ENCODE data around the gene GAD1. TPM values are rescaled to one million over a fixed set of nuclear protein-coding genes. Genes with fewer than 3 reads are reported as not detected.

Gene GAD1
- total and polyA plus RNA-seq, 2 donors (not counting 3 experiments of a cell fraction or from before 2014, with no cell fraction given) = 0.60 to 0.62 TPM

DNA sequence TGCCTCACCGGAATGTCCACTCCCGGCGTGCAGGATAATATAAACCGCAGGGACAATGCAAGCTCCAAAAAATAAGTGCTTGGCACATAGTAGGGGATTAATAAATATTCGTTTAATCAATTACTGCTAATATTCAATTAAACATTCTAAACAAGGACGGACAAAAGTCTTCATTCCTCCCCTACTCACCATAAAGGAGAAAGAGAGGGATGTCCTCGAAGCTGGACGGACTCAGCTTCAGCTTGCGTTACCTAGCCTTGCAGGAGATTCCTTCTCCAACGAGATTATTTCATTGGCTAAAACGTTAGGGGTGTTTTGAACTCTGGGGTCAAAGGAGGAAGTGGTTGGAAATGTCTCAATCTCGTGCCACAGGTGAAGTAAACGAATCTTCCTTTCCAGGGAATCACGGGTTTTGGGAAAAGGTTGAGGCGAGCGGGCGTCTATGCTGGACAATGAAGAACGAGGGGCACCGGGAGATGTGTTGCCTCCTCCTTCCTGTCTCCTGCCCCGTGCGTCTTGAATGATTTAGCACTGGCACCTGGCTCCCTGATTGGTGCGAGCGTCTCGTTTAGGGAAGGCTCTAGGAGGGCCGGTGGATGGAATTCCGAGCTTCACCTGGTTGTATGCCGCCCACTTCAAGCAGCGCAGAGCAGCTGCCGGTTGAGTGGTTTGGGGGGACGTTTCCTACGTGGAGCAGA is 2.0 kb upstream of the GAD1 start:
- POLR2A ChIA-PET = no interaction called here
- Histone ChIP-seq H2AFZ (ENCODE audit: low read depth, low read length) (no peak overlapping the region), H3K27me3 (ENCODE audit: control insufficient read depth in 2 of 2, insufficient read depth in 2 of 2, low read length in 2 of 2) (peaks cover 50 to 60% of the 10 kb centered on the region in 2 experiments), H3K9ac (replicated peaks; ENCODE audit: extremely low read depth, insufficient read depth, low read length) (no peak overlapping the region), H3K27ac (ENCODE audit: insufficient read depth, low read depth, low read length) (no peak overlapping the region), H3K36me3 (ENCODE audit: control insufficient read depth in 2 of 2, extremely low read depth in 1 of 2, insufficient read depth in 2 of 2, low read length in 2 of 2) (no peaks in the 10 kb centered on the region), H3K4me3 (replicated peaks in 1 of 3; ENCODE audit: insufficient read depth in 1 of 3, low read depth in 1 of 3, low read length in 3 of 3) (no peak overlapping the region), H3K9me3 (replicated peaks; ENCODE audit: control insufficient read depth, insufficient read depth, low read length) (no peaks in the 10 kb centered on the region), H3K79me2 (ENCODE audit: control insufficient read depth, insufficient read depth, low read length) (no peaks in the 10 kb centered on the region), H3K4me1 (ENCODE audit: control insufficient read depth, extremely low read depth, insufficient read depth, low read length) (peaks cover 16% of the 10 kb centered on the region), H3K9me1 (replicated peaks; ENCODE audit: control insufficient read depth, extremely low read depth, insufficient read depth, low read length) (no peaks in the 10 kb centered on the region), H4K20me1 (replicated peaks; ENCODE audit: control insufficient read depth, extremely low read depth, insufficient read depth, low read length) (no peaks in the 10 kb centered on the region), H3K4me2 (ENCODE audit: insufficient read depth, low read length) (no peak overlapping the region)
- DNase-seq (ENCODE audit: low read depth, low spot score) = no peak
- intact Hi-C loops (cut with micrococcal nuclease) = loop anchor here (1.0 to 5.0 kb wide), 3 partner anchors 418 to 882 kb away; no protein-coding TSS in a partner anchor
- TF ChIP-seq EZH2 (IDR thresholded peaks at IDR 0.05; ENCODE audit: borderline replicate concordance, low read depth, low read length, severe bottlenecking) (no peak), JUN (IDR thresholded peaks at IDR 0.05; ENCODE audit: borderline replicate concordance, insufficient read depth, insufficient read length, low read depth) (no peak), POLR2A (IDR thresholded peaks at IDR 0.05; ENCODE audit: low read depth, low read length) (no peak), POLR2AphosphoS5 (IDR thresholded peaks at IDR 0.05; ENCODE audit: insufficient read depth, low read depth, low read length) (no peak), FOS (IDR thresholded peaks at IDR 0.05; ENCODE audit: borderline replicate concordance, insufficient read depth, low read length) (no peak), GATA2 (IDR thresholded peaks at IDR 0.05; ENCODE audit: insufficient read depth, insufficient read length, low read depth, low read length) (no peak), MYC (IDR thresholded peaks at IDR 0.05; ENCODE audit: low read depth, low read length) (no peak)
- TF ChIP-seq, protein P1, sequence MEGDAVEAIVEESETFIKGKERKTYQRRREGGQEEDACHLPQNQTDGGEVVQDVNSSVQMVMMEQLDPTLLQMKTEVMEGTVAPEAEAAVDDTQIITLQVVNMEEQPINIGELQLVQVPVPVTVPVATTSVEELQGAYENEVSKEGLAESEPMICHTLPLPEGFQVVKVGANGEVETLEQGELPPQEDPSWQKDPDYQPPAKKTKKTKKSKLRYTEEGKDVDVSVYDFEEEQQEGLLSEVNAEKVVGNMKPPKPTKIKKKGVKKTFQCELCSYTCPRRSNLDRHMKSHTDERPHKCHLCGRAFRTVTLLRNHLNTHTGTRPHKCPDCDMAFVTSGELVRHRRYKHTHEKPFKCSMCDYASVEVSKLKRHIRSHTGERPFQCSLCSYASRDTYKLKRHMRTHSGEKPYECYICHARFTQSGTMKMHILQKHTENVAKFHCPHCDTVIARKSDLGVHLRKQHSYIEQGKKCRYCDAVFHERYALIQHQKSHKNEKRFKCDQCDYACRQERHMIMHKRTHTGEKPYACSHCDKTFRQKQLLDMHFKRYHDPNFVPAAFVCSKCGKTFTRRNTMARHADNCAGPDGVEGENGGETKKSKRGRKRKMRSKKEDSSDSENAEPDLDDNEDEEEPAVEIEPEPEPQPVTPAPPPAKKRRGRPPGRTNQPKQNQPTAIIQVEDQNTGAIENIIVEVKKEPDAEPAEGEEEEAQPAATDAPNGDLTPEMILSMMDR (IDR thresholded peaks at IDR 0.05; ENCODE audit: extremely low read depth in 1 of 2, insufficient read depth in 1 of 2, low read depth in 1 of 2, low read length in 2 of 2) = no peak
- TF ChIP-seq, protein P2, sequence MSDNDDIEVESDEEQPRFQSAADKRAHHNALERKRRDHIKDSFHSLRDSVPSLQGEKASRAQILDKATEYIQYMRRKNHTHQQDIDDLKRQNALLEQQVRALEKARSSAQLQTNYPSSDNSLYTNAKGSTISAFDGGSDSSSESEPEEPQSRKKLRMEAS (IDR thresholded peaks at IDR 0.05; ENCODE audit: insufficient read depth, insufficient read length) = no peak
- CTCF ChIA-PET = interaction anchor here (0.9 to 7.7 kb wide), 17 partner anchors 18 to 578 kb away, joined by 3 to 118 read pairs (median 10); no protein-coding TSS in a partner anchor
- no peak for FAIRE-seq
- no TSS peak for BruUV-seq (replicated peaks)
- dilution Hi-C loops (cut with MboI; ENCODE audit: extremely low pct_ligation_motif_present, low sequenced_read_pairs) = no loop called here
